ENCODE data around the gene MAU2. TPM values are rescaled to one million over a fixed set of nuclear protein-coding genes. Genes with fewer than 3 reads are reported as not detected.
"Not testable (repeated sequence)": the region's sequence is repeated elsewhere in the genome, so short reads cannot be mapped to it uniquely, and the experiment has no call there.

The MAU2 gene
- total and polyA plus RNA-seq, 8 donors = 10.6 to 116 (median 35.5) TPM

GRCh38 chr19:19345970-19346369 is 25.3 kb downstream of the MAU2 start:
- DNase-seq = no peak
- intact Hi-C loops (cut with DNase I; ENCODE audit: low total_unique reads) = no loop called here
- TF ChIP-seq, protein P1, sequence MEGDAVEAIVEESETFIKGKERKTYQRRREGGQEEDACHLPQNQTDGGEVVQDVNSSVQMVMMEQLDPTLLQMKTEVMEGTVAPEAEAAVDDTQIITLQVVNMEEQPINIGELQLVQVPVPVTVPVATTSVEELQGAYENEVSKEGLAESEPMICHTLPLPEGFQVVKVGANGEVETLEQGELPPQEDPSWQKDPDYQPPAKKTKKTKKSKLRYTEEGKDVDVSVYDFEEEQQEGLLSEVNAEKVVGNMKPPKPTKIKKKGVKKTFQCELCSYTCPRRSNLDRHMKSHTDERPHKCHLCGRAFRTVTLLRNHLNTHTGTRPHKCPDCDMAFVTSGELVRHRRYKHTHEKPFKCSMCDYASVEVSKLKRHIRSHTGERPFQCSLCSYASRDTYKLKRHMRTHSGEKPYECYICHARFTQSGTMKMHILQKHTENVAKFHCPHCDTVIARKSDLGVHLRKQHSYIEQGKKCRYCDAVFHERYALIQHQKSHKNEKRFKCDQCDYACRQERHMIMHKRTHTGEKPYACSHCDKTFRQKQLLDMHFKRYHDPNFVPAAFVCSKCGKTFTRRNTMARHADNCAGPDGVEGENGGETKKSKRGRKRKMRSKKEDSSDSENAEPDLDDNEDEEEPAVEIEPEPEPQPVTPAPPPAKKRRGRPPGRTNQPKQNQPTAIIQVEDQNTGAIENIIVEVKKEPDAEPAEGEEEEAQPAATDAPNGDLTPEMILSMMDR (IDR thresholded peaks at IDR 0.05) = no peak
- TF ChIP-seq EP300 (IDR thresholded peaks at IDR 0.05) (no peak), POLR2A (IDR thresholded peaks at IDR 0.05) (no peak), POLR2AphosphoS5 (IDR thresholded peaks at IDR 0.05) (no peak)
- Histone ChIP-seq H3K4me1 (peaks cover 0 to 9% (median 0%) of the 10 kb centered on the region in 4 donors), H3K36me3 (peaks cover 91 to 100% (median 100%) of the 10 kb centered on the region in 4 donors), H3K27ac (no peak overlapping the region), H3K4me3 (no peak overlapping the region), H3K9me3 (no peaks in the 10 kb centered on the region), H3K27me3 (no peaks in the 10 kb centered on the region)
- 90 to 96% (median 95%) methylated on average over 8 to 11 of the region's 11 CpGs for WGBS, 5 donors

DNA sequence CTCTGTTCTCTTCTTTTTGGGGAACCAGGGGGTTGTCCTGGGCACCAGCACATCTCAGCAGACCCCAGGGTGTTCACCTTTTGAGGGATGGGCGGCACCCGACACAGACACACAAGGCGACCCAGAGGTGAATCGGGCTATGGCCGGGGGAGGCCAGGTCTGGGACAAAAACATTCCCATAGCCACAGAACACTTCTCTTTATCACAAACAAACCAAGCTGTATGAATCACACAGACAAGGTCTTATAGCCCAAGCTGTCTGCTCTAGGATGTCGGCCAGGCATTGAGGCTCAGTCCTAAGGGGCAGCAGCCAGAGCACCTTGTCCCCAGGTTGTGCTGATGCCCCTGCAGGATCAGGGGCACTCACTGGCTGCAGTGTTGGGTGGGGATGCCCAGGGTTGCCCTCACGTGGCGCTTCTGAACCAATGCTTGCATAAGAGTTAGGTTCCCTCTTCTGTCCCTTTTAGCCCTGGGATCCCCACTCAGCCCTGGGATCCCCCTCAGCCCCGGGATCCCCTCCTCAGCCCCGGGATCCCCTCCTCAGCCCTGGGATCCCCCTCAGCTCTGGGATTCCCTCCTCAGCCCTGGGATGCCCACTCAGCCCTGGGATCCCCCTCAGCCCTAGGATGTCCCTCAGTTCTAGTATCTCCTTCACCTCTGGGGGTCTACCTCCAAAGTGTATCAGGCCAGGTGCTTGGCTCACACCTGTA is 26.9 kb downstream of the MAU2 start:
- H3K27me3 ChIP-seq = no peaks in the 10 kb centered on the region
- no peak overlapping the region for H3K27ac ChIP-seq
- peaks cover 92 to 100% (median 100%) of the 10 kb centered on the region in 4 donors for H3K36me3 ChIP-seq
- WGBS, 5 donors = 89 to 95% (median 92%) methylated on average over 9 to 10 of the region's 10 CpGs
- H3K4me3 ChIP-seq = no peak overlapping the region
- peaks cover 0 to 6% (median 0%) of the 10 kb centered on the region in 4 donors for H3K4me1 ChIP-seq
- DNase-seq = no peak
- TF ChIP-seq EP300 (IDR thresholded peaks at IDR 0.05) (no peak), POLR2AphosphoS5 (IDR thresholded peaks at IDR 0.05) (no peak), POLR2A (IDR thresholded peaks at IDR 0.05) (no peak)
- TF ChIP-seq, protein P1 (IDR thresholded peaks at IDR 0.05) = no peak
- intact Hi-C loops (cut with DNase I; ENCODE audit: low total_unique reads) = no loop called here
- H3K9me3 ChIP-seq = no peaks in the 10 kb centered on the region

GRCh38 chr19:19348266-19348665 is 27.6 kb downstream of the MAU2 start:
- H3K4me3 ChIP-seq = no peak overlapping the region
- H3K9me3 ChIP-seq = no peaks in the 10 kb centered on the region
- H3K27ac ChIP-seq = no peak overlapping the region
- H3K36me3 ChIP-seq = peaks cover 92 to 100% (median 100%) of the 10 kb centered on the region in 4 donors
- H3K27me3 ChIP-seq = no peaks in the 10 kb centered on the region
- WGBS, 5 donors = 77 to 92% (median 83%) methylated on average over 8 to 9 of the region's 9 CpGs
- H3K4me1 ChIP-seq = no peaks in the 10 kb centered on the region
- intact Hi-C loops (cut with DNase I; ENCODE audit: low total_unique reads) = no loop called here
- TF ChIP-seq POLR2A (IDR thresholded peaks at IDR 0.05) (no peak), EP300 (IDR thresholded peaks at IDR 0.05) (no peak), POLR2AphosphoS5 (IDR thresholded peaks at IDR 0.05) (no peak)
- TF ChIP-seq, protein P1 (IDR thresholded peaks at IDR 0.05) = no peak
- DNase-seq = no peak

GRCh38 chr19:19349365-19349764 is 28.7 kb downstream of the MAU2 start:
- 83 to 96% (median 92%) methylated on average over 3 to 7 of the region's 7 CpGs for WGBS, 5 donors
- H3K36me3 ChIP-seq = peaks cover 92 to 100% (median 100%) of the 10 kb centered on the region in 4 donors
- no peak for DNase-seq
- H3K27ac ChIP-seq = no peak overlapping the region
- H3K27me3 ChIP-seq = no peaks in the 10 kb centered on the region
- H3K9me3 ChIP-seq = no peaks in the 10 kb centered on the region
- intact Hi-C loops (cut with DNase I; ENCODE audit: low total_unique reads) = no loop called here
- TF ChIP-seq, protein P1 (IDR thresholded peaks at IDR 0.05) = no peak
- TF ChIP-seq POLR2A (IDR thresholded peaks at IDR 0.05) = no peak
- no peak for TF ChIP-seq POLR2AphosphoS5 (IDR thresholded peaks at IDR 0.05)
- TF ChIP-seq EP300 (IDR thresholded peaks at IDR 0.05) = no peak
- H3K4me1 ChIP-seq = no peaks in the 10 kb centered on the region
- no peak overlapping the region for H3K4me3 ChIP-seq

GRCh38 chr19:19350756-19351155 is 30.1 kb downstream of the MAU2 start:
- H3K4me3 ChIP-seq; H3K4me1 ChIP-seq; H3K27me3 ChIP-seq; H3K27ac ChIP-seq; DNase-seq; intact Hi-C loops (cut with DNase I; ENCODE audit: low total_unique reads); H3K9me3 ChIP-seq: not testable (repeated sequence)
- WGBS, 5 donors = 96 to 99% (median 98%) methylated on average over 8 of the region's 8 CpGs
- H3K36me3 ChIP-seq = peaks cover 92 to 100% (median 100%) of the 10 kb centered on the region in 4 donors
